Measurements from ENCODE around the gene IPO11. TPM values are rescaled to one million over a fixed set of nuclear protein-coding genes. Genes with fewer than 3 reads are reported as not detected.
"Not testable (repeated sequence)": the region's sequence is repeated elsewhere in the genome, so short reads cannot be mapped to it uniquely, and the experiment has no call there.

IPO11 gene
- total RNA-seq, 2 experiments from 2014 or later = 34.8 to 38.9 TPM

GRCh38 chr5:62653864-62654575 lies 241.5 kb downstream of the IPO11 start:
- Mint-ChIP-seq H3K4me1 (ENCODE audit: low read depth) (peaks cover 9% of the 10 kb centered on the region), H3K4me3 (no peak overlapping the region), H3K27me3 (ENCODE audit: low read depth) (peaks cover 3% of the 10 kb centered on the region), H3K27ac (peak overlapping the region; percentile 1), H3K36me3 (ENCODE audit: low read depth) (no peaks in the 10 kb centered on the region), H3K9me3 (ENCODE audit: insufficient read depth) (peaks cover 4% of the 10 kb centered on the region)
- ChIA-PET POLR2A (no interaction called here), CTCF (no interaction called here)
- no peak for ATAC-seq
- DNase-seq = no peak

GRCh38 chr5:62657772-62658171 lies 245.2 kb downstream of the IPO11 start:
- not testable (repeated sequence) for ATAC-seq

GRCh38 chr5:62661126-62661525 lies 248.6 kb downstream of the IPO11 start:
- DNase-seq (no peak), ATAC-seq (no peak)
- Mint-ChIP-seq H3K27ac (no peak overlapping the region), H3K36me3 (ENCODE audit: low read depth) (no peaks in the 10 kb centered on the region), H3K4me3 (no peak overlapping the region), H3K27me3 (ENCODE audit: low read depth) (peaks cover 3% of the 10 kb centered on the region), H3K9me3 (ENCODE audit: insufficient read depth) (no peaks in the 10 kb centered on the region), H3K4me1 (ENCODE audit: low read depth) (no peaks in the 10 kb centered on the region)
- ChIA-PET CTCF (no interaction called here), POLR2A (no interaction called here)

More at GRCh38 chr5:62657772-62658171, 245.2 kb downstream of the IPO11 start:
- H3K36me3 Mint-ChIP-seq (ENCODE audit: low read depth); H3K27me3 Mint-ChIP-seq (ENCODE audit: low read depth); H3K27ac Mint-ChIP-seq; H3K4me3 Mint-ChIP-seq; H3K4me1 Mint-ChIP-seq (ENCODE audit: low read depth); POLR2A ChIA-PET; DNase-seq; H3K9me3 Mint-ChIP-seq (ENCODE audit: insufficient read depth); CTCF ChIA-PET: not testable (repeated sequence)

GRCh38 chr5:62662521-62662920 lies 250.0 kb downstream of the IPO11 start:
- Mint-ChIP-seq H3K9me3 (ENCODE audit: insufficient read depth) (no peaks in the 10 kb centered on the region), H3K27ac (no peak overlapping the region), H3K27me3 (ENCODE audit: low read depth) (peaks cover 3% of the 10 kb centered on the region), H3K36me3 (ENCODE audit: low read depth) (no peaks in the 10 kb centered on the region), H3K4me1 (ENCODE audit: low read depth) (no peaks in the 10 kb centered on the region), H3K4me3 (no peak overlapping the region)
- POLR2A ChIA-PET = no interaction called here
- ATAC-seq (no peak), DNase-seq (no peak)
- CTCF ChIA-PET = no interaction called here

- ATAC-seq (no peak), DNase-seq (no peak)
- no peaks in the 10 kb centered on the region for H3K27me3 Mint-ChIP-seq (ENCODE audit: low read depth)
- H3K4me1 Mint-ChIP-seq (ENCODE audit: low read depth) = no peaks in the 10 kb centered on the region
- H3K4me3 Mint-ChIP-seq = no peak overlapping the region
- H3K27ac Mint-ChIP-seq = no peak overlapping the region
- ChIA-PET CTCF (no interaction called here), POLR2A (no interaction called here)
- H3K36me3 Mint-ChIP-seq (ENCODE audit: low read depth) = no peaks in the 10 kb centered on the region
- H3K9me3 Mint-ChIP-seq (ENCODE audit: insufficient read depth) = no peaks in the 10 kb centered on the region
Observed at GRCh38 chr5:62671479-62671878, 258.9 kb downstream of the IPO11 start.

GRCh38 chr5:62676596-62676995 lies 264.0 kb downstream of the IPO11 start:
- CTCF ChIA-PET; H3K27me3 Mint-ChIP-seq (ENCODE audit: low read depth); H3K9me3 Mint-ChIP-seq (ENCODE audit: insufficient read depth); H3K36me3 Mint-ChIP-seq (ENCODE audit: low read depth); H3K4me3 Mint-ChIP-seq; H3K27ac Mint-ChIP-seq; H3K4me1 Mint-ChIP-seq (ENCODE audit: low read depth); ATAC-seq; DNase-seq; POLR2A ChIA-PET: not testable (repeated sequence)

Other genes with a start within 250 kb of the IPO11 start
- 100 to 1,000 TPM; 149 to 151 TPM for gene KIF2A, start 106.6 kb upstream of the IPO11 start, total RNA-seq
- gene DIMT1, start 8.9 kb upstream of the IPO11 start, total RNA-seq = 10 to 100 TPM; 24.8 to 28.8 TPM
- gene LRRC70, start 166.1 kb downstream of the IPO11 start, total RNA-seq = 1 to 10 TPM in 1 of 2 experiments, under 1 TPM in 1; 0.97 to 1.4 TPM